Measurements from ENCODE around the gene WDR48. TPM values are rescaled to one million over a fixed set of nuclear protein-coding genes. Genes with fewer than 3 reads are reported as not detected.

The WDR48 gene
- total RNA-seq, 2 donors from 2014 or later = 15.8 to 16.5 TPM

DNA sequence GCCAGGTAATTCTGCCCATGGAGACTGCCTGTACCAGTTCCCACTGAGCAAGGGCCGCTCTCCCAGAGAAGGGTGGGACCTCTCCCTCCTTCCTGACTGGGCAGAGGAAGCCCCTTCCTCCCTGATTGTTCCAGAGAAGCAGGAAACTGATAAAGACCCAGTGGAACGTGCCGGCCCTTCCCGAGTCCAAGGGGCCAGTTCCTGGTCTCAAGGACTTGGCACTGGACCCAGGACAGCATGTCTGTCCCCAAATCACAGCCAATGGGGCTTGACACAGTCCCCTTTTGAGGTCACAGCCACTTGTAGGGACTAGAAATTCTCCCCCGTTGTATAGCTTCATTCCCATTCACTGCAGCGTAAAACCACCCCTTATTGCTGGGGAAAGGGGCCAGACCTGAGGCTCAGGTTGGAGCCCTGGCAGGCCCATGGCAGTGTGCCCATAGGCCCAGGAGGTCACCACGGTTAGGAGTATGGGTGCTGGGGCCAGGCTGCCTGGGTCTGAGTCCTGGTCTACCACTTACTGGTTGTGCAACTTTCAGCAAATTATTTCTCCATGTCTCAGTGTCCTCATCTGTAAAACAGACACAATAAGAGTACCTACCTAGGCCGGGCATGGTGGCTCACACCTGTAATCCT is 83.5 kb downstream of the WDR48 start:
- Histone ChIP-seq H3K4me1 (peaks cover 27% of the 10 kb centered on the region), H3K27me3 (no peaks in the 10 kb centered on the region), H3K36me3 (replicated peaks in 1 of 2; ENCODE audit: insufficient read depth in 1 of 2, low read depth in 2 of 2) (no peaks in the 10 kb centered on the region), H3K9me3 (no peaks in the 10 kb centered on the region), H3K27ac (peak overlapping the region in 1 of 4 donors; percentile 20), H3K4me3 (no peak overlapping the region)
- no peak for TF ChIP-seq POLR2A (IDR thresholded peaks at IDR 0.05)
- TF ChIP-seq, protein P1, sequence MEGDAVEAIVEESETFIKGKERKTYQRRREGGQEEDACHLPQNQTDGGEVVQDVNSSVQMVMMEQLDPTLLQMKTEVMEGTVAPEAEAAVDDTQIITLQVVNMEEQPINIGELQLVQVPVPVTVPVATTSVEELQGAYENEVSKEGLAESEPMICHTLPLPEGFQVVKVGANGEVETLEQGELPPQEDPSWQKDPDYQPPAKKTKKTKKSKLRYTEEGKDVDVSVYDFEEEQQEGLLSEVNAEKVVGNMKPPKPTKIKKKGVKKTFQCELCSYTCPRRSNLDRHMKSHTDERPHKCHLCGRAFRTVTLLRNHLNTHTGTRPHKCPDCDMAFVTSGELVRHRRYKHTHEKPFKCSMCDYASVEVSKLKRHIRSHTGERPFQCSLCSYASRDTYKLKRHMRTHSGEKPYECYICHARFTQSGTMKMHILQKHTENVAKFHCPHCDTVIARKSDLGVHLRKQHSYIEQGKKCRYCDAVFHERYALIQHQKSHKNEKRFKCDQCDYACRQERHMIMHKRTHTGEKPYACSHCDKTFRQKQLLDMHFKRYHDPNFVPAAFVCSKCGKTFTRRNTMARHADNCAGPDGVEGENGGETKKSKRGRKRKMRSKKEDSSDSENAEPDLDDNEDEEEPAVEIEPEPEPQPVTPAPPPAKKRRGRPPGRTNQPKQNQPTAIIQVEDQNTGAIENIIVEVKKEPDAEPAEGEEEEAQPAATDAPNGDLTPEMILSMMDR (IDR thresholded peaks at IDR 0.05) = no peak
- ATAC-seq = peak; percentile 40
- peak in 2 of 4 donors; percentile 44 to 52 for DNase-seq
- intact Hi-C loops (cut with DNase I) = no loop called here
- 57 to 62% methylated on average over 8 of the region's 8 CpGs for whole genome bisulfite sequencing, 2 donors

- DNase-seq (peak in 1 of 4 donors; percentile 10), ATAC-seq (no peak)
- Histone ChIP-seq H3K4me3 (no peak overlapping the region), H3K27ac (no peak overlapping the region), H3K27me3 (no peaks in the 10 kb centered on the region), H3K36me3 (replicated peaks in 1 of 2; ENCODE audit: insufficient read depth in 1 of 2, low read depth in 2 of 2) (no peaks in the 10 kb centered on the region), H3K4me1 (peaks cover 32% of the 10 kb centered on the region), H3K9me3 (no peaks in the 10 kb centered on the region)
- 92 to 96% methylated on average over 16 to 19 of the region's 21 CpGs for WGBS, 2 donors
- TF ChIP-seq POLR2A (IDR thresholded peaks at IDR 0.05) = no peak
- TF ChIP-seq, protein P1 (IDR thresholded peaks at IDR 0.05) = no peak
- intact Hi-C loops (cut with DNase I) = no loop called here
Observed at GRCh38 chr3:39136533-39137434, 85.0 kb downstream of the WDR48 start.

GRCh38 chr3:39137435-39137936 is 85.7 kb downstream of the WDR48 start:
- intact Hi-C loops (cut with DNase I) = no loop called here
- no peak overlapping the region for H3K4me3 ChIP-seq
- WGBS, 2 donors = 92 to 94% methylated on average over 16 to 18 of the region's 18 CpGs
- DNase-seq = no peak
- no peaks in the 10 kb centered on the region for H3K27me3 ChIP-seq
- TF ChIP-seq POLR2A (IDR thresholded peaks at IDR 0.05) = no peak
- TF ChIP-seq, protein P1 (IDR thresholded peaks at IDR 0.05) = no peak
- no peak overlapping the region for H3K27ac ChIP-seq
- H3K4me1 ChIP-seq = peaks cover 39% of the 10 kb centered on the region
- H3K9me3 ChIP-seq = no peaks in the 10 kb centered on the region
- no peak for ATAC-seq
- peaks cover 0 to under 1% of the 10 kb centered on the region in 2 donors for H3K36me3 ChIP-seq (replicated peaks in 1 of 2; ENCODE audit: insufficient read depth in 1 of 2, low read depth in 2 of 2)

DNA sequence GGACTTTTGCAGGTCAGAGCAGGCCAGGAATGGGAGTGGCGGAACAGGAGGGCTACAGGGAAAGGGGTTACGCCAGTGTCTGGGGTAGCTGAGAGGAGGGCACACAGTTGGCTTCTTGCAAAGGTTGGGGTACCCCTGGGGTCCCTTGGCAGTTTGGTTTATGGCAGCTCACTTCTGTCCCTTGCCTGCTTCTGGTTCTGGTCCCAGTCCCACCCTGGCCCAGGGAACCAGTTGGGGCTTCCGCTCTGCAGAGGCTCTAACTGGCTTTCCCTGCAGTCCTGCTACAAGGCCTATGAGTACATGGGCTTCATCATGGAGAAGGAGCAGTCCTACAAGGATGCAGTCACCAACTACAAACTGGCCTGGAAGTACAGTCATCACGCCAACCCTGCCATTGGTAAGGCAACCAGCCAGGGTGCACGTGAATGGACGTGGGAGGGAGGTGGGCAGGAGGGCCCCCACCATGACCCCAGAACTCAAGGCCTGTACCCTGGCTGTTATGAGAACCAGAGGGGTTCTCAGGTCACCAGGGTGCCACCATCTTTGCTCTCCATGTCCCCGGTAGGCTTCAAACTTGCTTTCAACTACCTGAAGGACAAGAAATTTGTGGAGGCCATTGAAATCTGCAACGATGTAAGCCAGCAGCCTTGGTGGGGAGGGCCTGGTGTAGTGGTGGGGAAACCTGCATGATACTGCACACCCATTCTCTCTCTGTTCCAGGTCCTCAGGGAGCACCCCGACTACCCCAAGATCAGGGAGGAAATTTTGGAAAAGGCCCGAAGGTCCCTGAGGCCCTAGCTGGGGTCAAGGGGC is 86.4 kb downstream of the WDR48 start:
- Histone ChIP-seq H3K9me3 (no peaks in the 10 kb centered on the region), H3K4me3 (no peak overlapping the region), H3K27me3 (no peaks in the 10 kb centered on the region), H3K4me1 (peaks cover 46% of the 10 kb centered on the region), H3K36me3 (replicated peaks in 1 of 2; ENCODE audit: insufficient read depth in 1 of 2, low read depth in 2 of 2) (peaks cover 3 to 7% of the 10 kb centered on the region in 2 donors), H3K27ac (no peak overlapping the region)
- no peak for TF ChIP-seq POLR2A (IDR thresholded peaks at IDR 0.05)
- TF ChIP-seq, protein P1 (IDR thresholded peaks at IDR 0.05) = no peak
- DNase-seq = no peak
- WGBS, 2 donors = 85 to 91% methylated on average over 7 to 10 of the region's 10 CpGs
- intact Hi-C loops (cut with DNase I) = no loop called here
- ATAC-seq = no peak
